HepG2 (cell line): Measurements from ENCODE around the gene LIPE. TPM values are rescaled to one million over a fixed set of nuclear protein-coding genes. Genes with fewer than 3 reads are reported as not detected.

ENCODE experiments used
- ATF1 ChIP-seq: IDR thresholded peaks from 2 replicates; pipeline ENCODE4 v1.6.1; 2016; ENCODE audit warnings: mild to moderate bottlenecking, control low read depth
- DRAP1 ChIP-seq: IDR thresholded peaks from 2 replicates; pipeline ENCODE4 v1.6.1; 2016; ENCODE audit warnings: missing genetic modification reagents, missing compliant biosample characterization
- ELK4 ChIP-seq: sonication (generic); formaldehyde crosslinking; IDR thresholded peaks from 2 replicates; pipeline ENCODE4 v1.9.0; 2021; ENCODE audit warnings: missing genetic modification reagents, borderline replicate concordance
- HES4 ChIP-seq: sonication (generic); formaldehyde crosslinking; IDR thresholded peaks from 2 replicates; pipeline ENCODE4 v1.9.0; 2021; ENCODE audit warnings: mild to moderate bottlenecking, missing genetic modification reagents, borderline replicate concordance
- HMG20B ChIP-seq: conservative IDR thresholded peaks from 2 replicates; pipeline ENCODE4 v1.6.1; 2016; ENCODE audit warnings: missing genetic modification reagents, missing compliant biosample characterization
- MIXL1 ChIP-seq: IDR thresholded peaks from 2 replicates; pipeline ENCODE4 v1.6.1; 2016
- PRMT3 ChIP-seq: sonication (generic); formaldehyde crosslinking; IDR thresholded peaks from 2 replicates; pipeline ENCODE4 v1.8.1; 2022; ENCODE audit warnings: low read depth, mild to moderate bottlenecking, moderate library complexity, missing genetic modification reagents, borderline replicate concordance
- RXRB ChIP-seq: IDR thresholded peaks from 2 replicates; pipeline ENCODE4 v1.6.1; 2016; ENCODE audit warnings: borderline replicate concordance, missing genetic modification reagents, missing compliant biosample characterization
- SNAPC2 ChIP-seq: sonication (generic); formaldehyde crosslinking; IDR thresholded peaks from 2 replicates; pipeline ENCODE4 v1.8.1; 2022; ENCODE audit warnings: mild to moderate bottlenecking, missing genetic modification reagents
- SNRNP70 ChIP-seq: fragments of 200-400 bp; formaldehyde crosslinking; IDR thresholded peaks from 2 replicates; pipeline ENCODE4 v1.6.1; 2017; ENCODE audit warnings: mild to moderate bottlenecking, low read depth, low read length, moderate library complexity
- TARDBP ChIP-seq: sonication (generic); formaldehyde crosslinking; IDR thresholded peaks from 2 replicates; pipeline ENCODE4 v1.8.0; 2022; ENCODE audit warnings: mild to moderate bottlenecking, missing genetic modification reagents
- TEAD3 ChIP-seq: optimal IDR thresholded peaks from 2 replicates; pipeline ENCODE3; 2016; ENCODE audit warnings: borderline replicate concordance
- TRIM22 ChIP-seq: fragments of 450-650 bp; IDR thresholded peaks from 2 replicates; pipeline ENCODE4 v1.6.1; 2017
- ZBTB37 ChIP-seq: sonication (generic); formaldehyde crosslinking; IDR thresholded peaks from 2 replicates; pipeline ENCODE4 v1.4.0; 2020; ENCODE audit warnings: mild to moderate bottlenecking, missing genetic modification reagents
- ZBTB39 ChIP-seq: sonication (generic); formaldehyde crosslinking; IDR thresholded peaks from 2 replicates; pipeline ENCODE4 v1.5.0; 2020; ENCODE audit warnings: missing genetic modification reagents
- ZNF280D ChIP-seq: sonication (generic); formaldehyde crosslinking; IDR thresholded peaks from 2 replicates; pipeline ENCODE4 v1.5.1; 2020; ENCODE audit warnings: mild to moderate bottlenecking, missing genetic modification reagents
- ZNF335 ChIP-seq: sonication (generic); formaldehyde crosslinking; IDR thresholded peaks from 2 replicates; pipeline ENCODE4 v1.4.0; 2020; ENCODE audit warnings: missing genetic modification reagents
- ZNF460 ChIP-seq: sonication (generic); formaldehyde crosslinking; IDR thresholded peaks from 2 replicates; pipeline ENCODE4 v1.5.1; 2020; ENCODE audit warnings: missing genetic modification reagents, mild to moderate bottlenecking, borderline replicate concordance
- ZNF501 ChIP-seq: sonication (generic); formaldehyde crosslinking; IDR thresholded peaks from 2 replicates; pipeline ENCODE4 v1.5.1; 2020; ENCODE audit warnings: mild to moderate bottlenecking, moderate library complexity, missing genetic modification reagents
- ZNF670 ChIP-seq: sonication (generic); formaldehyde crosslinking; IDR thresholded peaks from 2 replicates; pipeline ENCODE4 v1.8.0; 2022; ENCODE audit warnings: mild to moderate bottlenecking, missing genetic modification reagents, borderline replicate concordance
- ZNF766 ChIP-seq: sonication (generic); formaldehyde crosslinking; IDR thresholded peaks from 2 replicates; pipeline ENCODE4 v1.5.0; 2020; ENCODE audit warnings: missing genetic modification reagents, borderline replicate concordance
- polyA plus RNA-seq, 8 experiments: library from polyadenylated mRNA; depleted of rRNA in 3 of 8; stranded (reverse) in 7 of 8; unstranded in 1 of 8; fragments of >200 nt; fragmentation: Illumina TruSeq in 4 of 8; extraction: Trizol in 4 of 8; gene quantifications; 2 replicates each; pipeline versions ENCODE4 v1.2.1 to v1.2.3, GENCODE V29; 2011 to 2016; ENCODE audit warnings: low read depth in 4 of 8, missing spikeins in 1 of 8, mixed read lengths in 1 of 8; ENCODE audit not compliant: insufficient read depth in 1 of 8
- total RNA-seq, 5 experiments: library from RNA; depleted of rRNA; stranded (reverse); fragments of >200 nt; fragmentation: Illumina TruSeq; extraction: Trizol; gene quantifications; 2 replicates each; pipeline ENCODE4 v1.2.3, GENCODE V29; 2016; ENCODE audit warnings: low read depth in 1 of 5

Gene LIPE
- total and polyA plus RNA-seq, 2 of the 13 experiments (the other 11 are each of a cell fraction or from before 2014, with no cell fraction given): not detected

- no peak for TF ChIP-seq ZBTB39 (CRISPR knock-in tag)
- TF ChIP-seq TARDBP (CRISPR knock-in tag): no peak
- TF ChIP-seq TEAD3 (CRISPR knock-in tag): peak; percentile 51
- TF ChIP-seq RXRB (CRISPR knock-in tag): peak; percentile 79
- TF ChIP-seq HMG20B: peak; percentile 71
- TF ChIP-seq ELK4: no peak
- no peak for TF ChIP-seq SNRNP70
- TF ChIP-seq MIXL1: peak; percentile 87
- TF ChIP-seq PRMT3 (CRISPR knock-in tag): no peak
- no peak for TF ChIP-seq TRIM22
- 0 out of 2 replicates have a peak, but pooled peaks have one; percentile 39 for TF ChIP-seq ZNF670 (CRISPR knock-in tag)
- TF ChIP-seq ZNF460 (CRISPR knock-in tag): no peak
- peak; percentile 87 for TF ChIP-seq DRAP1 (CRISPR knock-in tag)
- peak; percentile 69; the same call in 1 of the 2 replicates for TF ChIP-seq ZNF280D (CRISPR knock-in tag)
- TF ChIP-seq ZNF501 (CRISPR knock-in tag): peak; percentile 58; the same call in 1 of the 2 replicates
- no peak for TF ChIP-seq SNAPC2 (CRISPR knock-in tag)
- peak; percentile 38; the same call in 1 of the 2 replicates for TF ChIP-seq ATF1
- TF ChIP-seq ZBTB37 (CRISPR knock-in tag): 0 out of 2 replicates have a peak, but pooled peaks have one; percentile 45
- TF ChIP-seq HES4 (CRISPR knock-in tag): no peak
- TF ChIP-seq ZNF335 (CRISPR knock-in tag): no peak
- no peak for TF ChIP-seq ZNF766 (CRISPR knock-in tag)
These were observed 16.8 kb upstream of the LIPE start (continued) for GRCh38 chr19:42443944-42444398.
